Skeletal muscle cell (primary cell): ENCODE data around the gene CHMP3.

Experiments used
- DNase-seq: peaks from one replicate; pipeline ENCODE4 v3.0.0-alpha.2; 2010; ENCODE audit warnings: low read depth
- H3K4me3 ChIP-seq: 2 replicates; pipeline ENCODE4 v1.5.1; 2011; ENCODE audit warnings: low read depth, mild to moderate bottlenecking, control low read depth, low read length, moderate library complexity

The CHMP3 gene

DNA sequence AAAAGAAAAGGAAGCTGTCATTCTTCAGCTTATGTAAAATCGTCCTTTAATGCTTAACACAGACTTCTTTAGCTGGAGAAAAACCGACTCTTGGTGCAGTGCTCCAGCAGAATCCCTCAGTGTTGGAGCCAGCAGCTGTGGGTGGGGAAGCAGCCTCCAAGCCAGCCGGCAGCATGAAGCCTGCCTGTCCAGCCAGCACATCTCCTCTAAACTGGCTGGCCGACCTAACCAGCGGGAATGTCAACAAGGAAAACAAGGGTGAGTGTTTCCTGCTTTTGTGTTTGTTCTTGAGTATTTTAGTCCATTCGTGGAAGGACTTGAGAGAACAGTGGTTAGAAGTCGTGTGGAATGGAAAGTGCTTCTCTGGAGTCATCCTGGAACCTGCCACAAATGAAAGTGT lies 83.1 kb downstream of the CHMP3 start:
- no peak for DNase-seq
- no peak overlapping the region for H3K4me3 ChIP-seq

DNA sequence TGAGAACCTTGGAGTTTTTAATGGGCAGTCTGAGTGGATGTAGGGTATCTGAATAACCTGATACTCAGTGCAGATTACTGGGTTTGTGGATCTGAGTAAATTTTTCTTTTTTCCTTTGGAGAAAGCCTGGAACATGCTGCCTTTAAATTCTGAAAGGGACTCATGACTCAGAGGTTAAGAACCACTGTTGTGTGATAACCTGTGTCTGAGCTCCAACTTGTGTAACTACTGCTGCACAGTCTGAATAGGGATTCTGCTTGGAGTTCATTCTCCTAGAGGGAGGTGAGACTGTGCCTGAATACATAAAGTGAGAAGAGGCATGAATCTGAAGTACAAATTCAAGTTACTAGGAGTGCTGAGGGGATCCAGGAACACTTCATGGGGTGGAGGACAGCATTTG lies 85.9 kb downstream of the CHMP3 start:
- no peak for DNase-seq

DNA sequence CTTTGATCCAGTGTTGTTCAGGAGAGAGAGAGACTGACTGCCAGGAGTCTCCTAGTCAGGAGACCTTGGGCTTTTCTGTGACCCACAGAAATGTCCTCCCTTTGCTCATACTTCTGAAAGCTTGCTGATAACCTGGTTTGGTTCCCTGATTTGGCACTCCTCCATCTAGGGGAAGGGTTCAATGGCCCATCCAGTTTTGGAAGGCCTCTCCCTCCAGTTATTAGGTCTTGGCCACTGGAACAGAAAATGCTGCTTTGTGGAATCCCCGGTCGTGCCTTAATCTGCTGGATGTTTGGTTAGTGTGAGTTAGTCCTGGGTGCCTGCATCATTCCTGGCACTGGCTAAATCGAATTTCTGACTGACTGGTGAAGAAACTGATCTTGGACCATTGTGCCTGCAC lies 86.3 kb downstream of the CHMP3 start:
- no peak for DNase-seq
- no peak overlapping the region for H3K4me3 ChIP-seq

More for the DNA sequence above, 85.9 kb downstream of the CHMP3 start:
- no peak overlapping the region for H3K4me3 ChIP-seq

DNA sequence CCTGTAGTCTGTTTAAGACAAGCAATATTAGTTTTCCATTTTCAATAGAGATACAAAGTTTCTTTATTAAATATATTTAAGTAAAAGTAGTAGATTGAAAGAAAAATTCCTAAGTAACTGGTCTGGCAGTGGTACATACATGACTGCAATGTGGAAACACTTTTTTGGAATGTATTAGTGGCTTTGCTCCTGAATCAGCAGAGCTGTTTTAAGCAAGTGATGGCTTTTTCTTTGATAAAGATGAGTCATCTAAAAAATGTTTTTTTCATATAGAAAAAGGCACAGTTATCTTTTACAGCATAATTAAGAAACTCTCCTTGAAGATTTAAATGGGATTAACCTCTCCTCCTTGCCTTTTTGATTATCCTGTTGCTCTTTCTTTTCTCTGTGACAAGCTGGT lies 87.2 kb downstream of the CHMP3 start:
- DNase-seq: peak; percentile 10
- no peak overlapping the region for H3K4me3 ChIP-seq

DNA sequence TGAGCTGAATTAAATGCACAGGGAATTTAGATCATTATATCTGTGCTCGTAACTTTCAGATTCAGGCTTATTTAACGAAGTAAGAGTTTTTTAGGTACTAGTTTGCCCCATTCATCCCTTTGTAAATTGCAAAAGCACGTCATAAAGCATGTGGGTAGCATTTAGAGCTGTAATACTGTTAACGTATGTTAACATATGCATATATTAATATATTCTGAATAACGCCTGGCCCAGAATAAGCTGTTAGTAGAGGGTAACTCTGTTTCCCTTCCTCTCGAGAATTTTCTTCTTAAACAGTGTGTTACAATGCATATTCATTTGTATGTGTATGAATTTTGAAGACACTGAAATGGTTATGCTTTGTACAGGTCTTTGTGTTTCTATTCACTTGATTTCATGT lies 91.6 kb downstream of the CHMP3 start:
- DNase-seq: no peak
- H3K4me3 ChIP-seq: no peak overlapping the region

DNA sequence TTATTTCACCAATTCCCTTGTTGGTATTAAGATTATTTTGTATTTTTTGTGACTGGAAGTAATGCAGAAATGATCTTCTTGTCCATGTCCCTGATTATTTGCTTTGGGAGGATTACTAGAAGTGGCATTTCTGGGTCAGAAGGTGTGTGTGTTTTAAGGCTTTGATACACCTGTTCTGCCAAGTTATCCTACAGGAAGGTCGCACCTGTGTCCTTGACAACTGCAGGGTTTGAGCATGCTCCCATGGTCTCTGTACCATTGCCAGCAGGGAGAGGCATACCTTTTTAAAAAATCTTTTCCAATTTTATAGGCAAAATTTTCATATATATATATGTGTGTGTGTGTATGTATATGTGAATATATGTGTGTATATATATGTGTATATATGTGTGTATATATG lies 92.4 kb downstream of the CHMP3 start:
- DNase-seq: no peak
- H3K4me3 ChIP-seq: no peak overlapping the region

DNA sequence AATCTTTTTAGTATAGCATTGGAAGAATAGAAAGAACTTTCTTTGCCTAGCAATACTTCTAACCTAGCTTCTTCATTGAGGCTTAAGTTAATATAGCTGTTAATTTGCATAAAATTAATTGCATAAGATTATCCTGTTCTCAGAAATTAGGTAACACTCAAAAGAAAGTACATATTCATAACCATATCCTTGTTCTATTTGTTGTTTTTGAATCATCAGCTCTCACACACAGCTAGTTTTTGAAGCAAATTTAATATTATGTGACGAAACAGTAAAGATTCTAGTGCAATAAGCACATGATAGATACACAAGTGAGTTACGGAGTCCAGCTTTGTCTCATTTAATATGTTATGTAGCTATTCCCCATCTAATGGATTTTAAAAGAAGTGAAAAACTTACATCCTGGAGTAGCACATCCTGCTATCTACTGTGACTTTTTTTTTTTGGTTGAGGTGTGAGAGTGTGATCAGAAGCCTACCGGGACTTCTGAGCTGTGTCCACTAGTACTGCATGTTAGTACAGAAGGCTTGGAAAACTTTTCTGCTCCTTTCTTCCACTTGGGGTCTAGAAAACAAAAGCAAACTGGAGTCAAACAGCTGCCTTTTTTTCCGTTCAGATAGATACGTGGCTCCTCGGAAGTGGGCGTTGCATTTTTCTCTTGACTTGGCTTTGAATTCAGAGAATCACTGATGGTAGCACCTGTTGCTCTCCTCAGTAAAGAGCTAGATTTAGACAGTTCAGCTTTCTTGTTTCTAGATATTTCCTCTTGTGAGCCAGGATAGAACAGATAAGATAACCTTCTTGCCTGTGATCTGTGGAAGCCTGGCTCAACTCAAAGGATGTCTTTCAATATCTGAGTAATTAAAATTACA lies 94.8 kb downstream of the CHMP3 start:
- H3K4me3 ChIP-seq: no peak overlapping the region
- DNase-seq: no peak

DNA sequence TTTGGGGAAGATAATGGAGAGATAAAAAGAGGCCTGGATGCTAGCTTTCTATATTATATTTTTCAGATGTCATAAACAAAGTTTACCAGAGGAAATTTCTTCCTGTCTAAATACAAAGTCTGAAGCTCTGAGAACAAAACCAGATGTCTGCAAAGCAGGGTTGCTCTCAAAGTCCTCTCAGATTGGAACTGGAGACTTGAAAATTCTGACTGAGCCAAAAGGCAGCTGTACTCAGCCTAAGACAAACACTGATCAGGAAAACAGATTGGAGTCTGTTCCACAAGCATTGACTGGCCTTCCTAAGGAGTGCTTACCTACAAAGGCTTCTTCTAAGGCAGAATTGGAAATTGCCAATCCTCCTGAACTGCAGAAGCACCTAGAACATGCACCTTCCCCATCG lies 96.9 kb downstream of the CHMP3 start:
- DNase-seq: no peak
- H3K4me3 ChIP-seq: no peak overlapping the region

DNA sequence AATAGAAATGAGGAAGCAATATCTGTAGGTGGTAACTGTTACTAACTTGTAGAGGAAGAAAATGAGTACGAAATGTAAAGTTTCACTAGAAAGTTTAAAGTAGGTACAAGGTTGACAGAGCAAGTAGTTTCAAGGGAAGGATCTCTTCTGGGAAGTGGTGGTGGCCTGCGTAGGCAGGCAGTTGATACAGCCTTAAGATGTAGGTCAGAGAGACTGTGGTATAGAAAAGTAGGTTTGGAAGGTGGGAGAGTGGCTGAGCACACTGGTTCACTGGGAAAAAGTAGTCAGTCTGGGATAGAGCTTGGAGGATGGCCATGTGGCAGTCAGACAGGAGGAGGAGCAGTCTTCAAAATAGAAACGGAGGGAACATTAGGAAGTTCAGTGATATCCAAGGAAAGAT lies 98.6 kb downstream of the CHMP3 start:
- no peak for DNase-seq
- H3K4me3 ChIP-seq: no peak overlapping the region

DNA sequence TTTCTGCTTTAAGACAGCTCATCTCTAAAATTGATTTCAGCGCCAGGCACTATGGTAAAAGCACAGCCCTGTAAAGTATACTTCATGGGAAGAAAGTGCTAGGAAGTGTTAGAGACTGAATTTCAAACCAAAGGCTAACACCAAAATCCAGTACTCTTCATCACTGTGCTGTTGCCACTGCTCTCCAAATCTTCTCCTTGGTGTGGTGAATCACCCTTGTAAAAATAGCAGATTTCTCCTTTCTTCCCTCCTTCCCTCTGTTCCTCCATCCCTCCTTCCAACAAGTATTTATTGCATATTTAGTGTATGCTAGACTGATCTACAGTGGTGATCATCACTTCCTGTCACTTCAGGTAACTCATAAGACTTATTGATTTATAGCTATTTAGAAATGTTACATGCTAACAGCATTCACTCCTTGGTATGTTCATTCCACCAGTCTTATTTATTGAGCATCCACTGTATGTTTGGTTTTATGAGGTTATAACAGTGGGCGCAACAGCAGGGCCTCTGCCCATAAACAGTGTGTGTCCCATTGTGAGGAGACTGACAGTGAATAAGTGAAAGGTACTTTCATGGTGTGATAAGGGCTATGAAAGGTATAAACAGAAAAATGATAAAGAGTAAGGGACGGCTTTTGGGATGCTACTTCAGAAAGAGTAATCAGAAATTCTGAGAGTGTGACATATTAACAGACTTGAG lies 102.0 kb downstream of the CHMP3 start:
- DNase-seq: no peak
- no peak overlapping the region for H3K4me3 ChIP-seq

DNA sequence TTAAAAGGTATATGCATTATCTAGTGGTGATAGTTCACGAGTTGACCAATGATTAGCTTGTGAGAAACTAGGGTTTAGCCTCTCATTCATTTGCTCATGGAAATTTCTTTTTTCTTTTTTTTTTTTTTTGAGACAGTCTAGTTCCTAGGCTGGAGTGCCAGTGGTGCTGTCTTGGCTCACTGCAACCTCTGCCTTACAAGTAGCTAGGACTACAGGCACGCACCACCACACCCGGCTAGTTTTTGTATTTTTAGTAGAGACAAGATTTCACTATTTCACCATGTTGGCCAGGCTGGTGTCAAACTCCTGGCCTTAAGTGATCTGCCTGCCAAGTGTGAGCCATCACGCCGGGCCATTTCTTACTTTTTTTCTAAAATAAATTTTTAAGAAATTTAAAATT lies 108.1 kb downstream of the CHMP3 start:
- no peak for DNase-seq
- H3K4me3 ChIP-seq: no peak overlapping the region

DNA sequence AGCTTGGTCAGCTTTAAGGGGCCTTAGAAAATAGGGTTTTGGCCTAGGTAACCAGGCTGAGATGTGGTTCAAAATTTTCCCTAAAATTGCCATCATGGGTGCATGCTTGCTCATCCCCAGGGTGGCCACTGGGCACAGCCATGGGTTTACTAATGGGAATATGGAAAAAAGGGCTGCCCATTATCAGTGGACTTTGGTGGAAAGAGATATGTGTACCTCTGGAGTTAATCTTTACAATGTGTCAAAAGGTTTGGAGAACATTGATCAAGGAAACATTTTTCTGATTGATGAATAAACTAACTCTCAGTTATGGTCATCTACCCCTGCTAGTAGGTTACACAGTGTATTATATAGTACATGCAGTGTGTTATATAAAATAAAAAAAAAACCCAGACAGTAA lies 109.0 kb downstream of the CHMP3 start:
- DNase-seq: no peak
- H3K4me3 ChIP-seq: no peak overlapping the region

DNA sequence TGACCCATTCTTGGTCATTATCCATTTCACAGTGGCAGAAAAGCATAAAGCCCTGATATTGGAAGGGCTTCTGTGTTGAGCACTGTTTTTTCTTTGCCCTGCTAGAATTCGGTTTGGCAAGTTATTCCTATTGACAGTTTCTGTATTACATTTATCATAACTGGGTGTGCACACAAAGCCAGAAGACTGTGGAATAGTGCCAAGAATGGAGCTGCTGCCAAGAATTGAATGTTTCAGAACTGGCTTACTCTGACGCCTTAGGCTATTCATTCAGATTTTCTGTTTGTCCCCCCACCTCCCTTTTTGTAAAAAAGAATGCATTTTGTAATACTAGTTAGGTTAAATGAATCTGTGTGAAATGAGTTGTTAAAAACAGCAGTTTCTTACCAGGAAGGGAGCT lies 109.4 kb downstream of the CHMP3 start:
- no peak overlapping the region for H3K4me3 ChIP-seq
- DNase-seq: peak; percentile 43
